GM12892 (cell line): Measurements from ENCODE around the gene ATXN7.

Source experiments
- POLR2A ChIP-seq: IDR thresholded peaks from 2 replicates; pipeline ENCODE4 v1.6.1; 2011; ENCODE audit warnings: low read depth, low read length, control low read depth
- POLR2AphosphoS5 ChIP-seq: IDR thresholded peaks from 2 replicates; pipeline ENCODE4 v1.6.1; 2011; ENCODE audit warnings: low read depth, low read length, control low read depth
- TAF1 ChIP-seq: IDR thresholded peaks from 2 replicates; pipeline ENCODE4 v1.6.1; 2011; ENCODE audit warnings: low read depth, mild to moderate bottlenecking, control low read depth, low read length, borderline replicate concordance

DNA sequence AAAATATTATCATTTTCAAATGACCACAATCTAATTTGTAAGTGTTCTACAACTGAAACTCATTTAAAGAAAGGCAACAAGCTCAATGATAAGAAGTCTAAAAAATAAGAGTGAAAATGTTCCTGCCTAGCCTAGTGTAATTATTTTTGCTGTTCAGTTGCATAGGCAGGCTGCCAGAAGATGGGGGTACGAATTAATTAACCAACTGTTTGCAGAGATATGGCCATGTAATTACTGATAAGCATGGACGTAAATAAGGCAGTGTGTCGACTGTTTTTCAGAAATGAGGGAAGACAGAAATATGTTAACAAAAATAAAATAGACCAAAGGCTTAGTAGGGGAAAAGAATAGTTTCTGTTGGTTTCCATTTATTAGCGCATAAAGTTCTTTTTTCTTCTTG, 73.3 kb downstream of the ATXN7 start:
- no peak for TF ChIP-seq POLR2AphosphoS5
- no peak for TF ChIP-seq TAF1
- TF ChIP-seq POLR2A, result no peak
